ENCODE measurements around the gene CCNY.

Gene CCNY

DNA sequence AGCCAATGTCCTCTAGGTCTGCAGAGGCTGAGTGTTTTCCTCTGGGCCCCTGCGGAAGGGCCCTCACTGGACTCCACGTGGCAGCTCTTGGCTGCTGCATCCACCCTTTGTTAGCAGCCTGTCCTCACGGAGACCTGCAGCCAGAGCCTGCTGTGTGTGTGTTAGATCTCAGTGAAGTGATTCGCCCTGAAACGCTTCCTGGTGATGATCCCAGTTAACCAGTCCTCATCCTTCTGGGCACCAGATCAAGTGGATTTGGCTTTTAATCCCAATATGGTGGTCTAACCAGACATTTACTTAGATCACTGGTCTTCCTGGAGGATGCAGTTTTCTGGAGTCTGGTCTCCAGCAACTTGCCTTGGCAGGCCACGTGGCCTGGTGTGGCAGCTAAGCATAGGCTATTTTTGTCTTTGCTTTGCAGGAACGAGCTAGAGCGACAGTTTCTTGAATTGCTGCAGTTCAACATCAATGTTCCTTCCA, 229.3 kb downstream of the CCNY start:
- H3K4me3 ChIP-seq (replicated peaks in 1 of 2; ENCODE audit: low read depth in 2 of 2, low read length in 2 of 2) = no peak overlapping the region
- peak; percentile 30 to 35 for DNase-seq (ENCODE audit: low read depth in 2 of 2)
- no peak for TF ChIP-seq CTCF (IDR thresholded peaks at IDR 0.05; ENCODE audit: low read depth, low read length)

GRCh38 chr10:35567951-35568350, 231.6 kb downstream of the CCNY start:
- no peak for DNase-seq (ENCODE audit: low read depth in 2 of 2)
- TF ChIP-seq CTCF (IDR thresholded peaks at IDR 0.05; ENCODE audit: low read depth, low read length) = no peak
- H3K4me3 ChIP-seq (replicated peaks in 1 of 2; ENCODE audit: low read depth in 2 of 2, low read length in 2 of 2) = no peak overlapping the region

- no peak overlapping the region for H3K4me3 ChIP-seq (replicated peaks in 1 of 2; ENCODE audit: low read depth in 2 of 2, low read length in 2 of 2)
- DNase-seq (ENCODE audit: low read depth in 2 of 2) = no peak
- TF ChIP-seq CTCF (IDR thresholded peaks at IDR 0.05; ENCODE audit: low read depth, low read length) = no peak
These were observed 232.2 kb downstream of the CCNY start for GRCh38 chr10:35568483-35569015.

DNA sequence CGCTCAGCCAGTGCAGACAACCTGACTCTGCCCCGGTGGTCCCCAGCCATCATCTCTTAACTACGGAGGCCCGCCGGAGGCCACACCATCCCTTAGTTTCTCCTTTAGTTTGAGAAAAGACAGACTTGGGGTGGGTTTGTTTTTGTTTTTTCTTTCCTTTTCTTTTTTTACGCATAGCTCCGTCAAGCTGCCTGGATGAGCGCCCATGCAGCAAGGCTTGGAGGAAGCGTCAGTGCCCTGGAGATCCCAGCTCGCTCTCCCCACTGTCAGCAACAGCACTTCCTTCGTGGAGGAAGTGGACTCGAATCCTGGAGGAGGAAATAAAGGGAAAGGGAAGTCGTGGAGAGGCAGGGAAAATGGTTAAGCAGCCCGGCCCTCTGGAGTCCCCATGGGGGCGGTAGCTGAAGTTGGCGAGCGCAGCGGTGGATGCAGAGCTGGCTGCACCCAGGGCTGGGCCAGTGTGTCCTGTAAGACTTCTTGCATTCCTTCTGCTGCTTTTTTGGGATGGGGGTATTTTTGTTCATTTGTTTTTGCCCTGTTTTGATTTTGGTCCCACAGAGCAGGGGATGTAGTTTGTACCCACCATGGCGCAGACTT, 232.9 kb downstream of the CCNY start:
- no peak for DNase-seq (ENCODE audit: low read depth in 2 of 2)
- H3K4me3 ChIP-seq (replicated peaks in 1 of 2; ENCODE audit: low read depth in 2 of 2, low read length in 2 of 2) = no peak overlapping the region
- no peak for TF ChIP-seq CTCF (IDR thresholded peaks at IDR 0.05; ENCODE audit: low read depth, low read length)

GRCh38 chr10:35569836-35570235, 233.5 kb downstream of the CCNY start:
- no peak for DNase-seq (ENCODE audit: low read depth in 2 of 2)
- TF ChIP-seq CTCF (IDR thresholded peaks at IDR 0.05; ENCODE audit: low read depth, low read length) = no peak
- no peak overlapping the region for H3K4me3 ChIP-seq (replicated peaks in 1 of 2; ENCODE audit: low read depth in 2 of 2, low read length in 2 of 2)

- DNase-seq (ENCODE audit: low read depth in 2 of 2) = peak in 1 of 2 donors; percentile 22
- TF ChIP-seq CTCF (IDR thresholded peaks at IDR 0.05; ENCODE audit: low read depth, low read length) = no peak
- no peak overlapping the region for H3K4me3 ChIP-seq (replicated peaks in 1 of 2; ENCODE audit: low read depth in 2 of 2, low read length in 2 of 2)
These were observed 234.1 kb downstream of the CCNY start for GRCh38 chr10:35570397-35570796.

DNA sequence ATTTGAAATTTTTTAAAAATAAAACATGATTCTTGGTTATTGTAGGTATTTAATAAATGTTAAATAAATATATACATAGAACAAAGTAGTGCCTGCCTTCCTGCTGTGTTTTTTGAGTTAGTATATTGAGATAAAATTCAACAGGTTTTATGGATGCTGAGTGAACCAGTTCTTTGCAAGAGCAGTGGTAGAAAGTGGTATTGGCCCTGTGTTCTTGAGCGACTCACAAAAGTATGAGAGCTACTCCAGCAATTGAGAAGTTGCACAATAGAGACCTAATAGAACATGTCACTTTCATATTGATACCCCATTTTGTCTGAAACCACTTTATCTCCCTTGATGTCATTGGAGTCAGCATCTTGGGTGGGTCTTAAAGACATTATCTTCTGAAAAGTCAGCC, 236.3 kb downstream of the CCNY start:
- peak in 1 of 2 donors; percentile 49 for DNase-seq (ENCODE audit: low read depth in 2 of 2)
- TF ChIP-seq CTCF (IDR thresholded peaks at IDR 0.05; ENCODE audit: low read depth, low read length) = no peak

More for the DNA sequence above, 236.3 kb downstream of the CCNY start:
- H3K4me3 ChIP-seq (replicated peaks in 1 of 2; ENCODE audit: low read depth in 2 of 2, low read length in 2 of 2) = no peak overlapping the region
